HEK293 (cell line): ENCODE results near the gene MISP.
"Not testable (repeated sequence)": the region's sequence is repeated elsewhere in the genome, so short reads cannot be mapped to it uniquely, and the experiment has no call there.

Experiments used
- CTCF ChIA-PET: fragments of 350-600 bp; formaldehyde crosslinking; extraction: SDS; loops from one replicate; lab custom pipeline; 2021; ENCODE audit warnings: antibody characterized with exemption; lab: Yijun Ruan, JAX
- POLR2A ChIA-PET: fragments of 300-600 bp; formaldehyde crosslinking; extraction: SDS; loops from one replicate; lab custom pipeline; 2020; ENCODE audit warnings: antibody characterized with exemption, inconsistent platforms; lab: Yijun Ruan, JAX
- H3K27ac ChIP-seq: fragments of 200-500 bp; sonication (Bioruptor generic); 2 replicates; pipeline ENCODE4 v1.5.1; 2014; ENCODE audit warnings: low read depth, low read length, control low read depth, inconsistent platforms; ENCODE audit errors: extremely low read depth
- H3K36me3 ChIP-seq, 2 experiments: fragments of 200-500 bp in 1 of 2; sonication (Bioruptor generic) in 1 of 2; 1 replicate in 1 of 2; 2 replicates in 1 of 2; pipeline ENCODE4 v1.5.1; 2014 to 2017; ENCODE audit warnings: inconsistent platforms in 2 of 2, low read length in 2 of 2; ENCODE audit not compliant: control insufficient read depth in 2 of 2, insufficient read depth in 1 of 2
- H3K4me1 ChIP-seq: fragments of 200-500 bp; sonication (Bioruptor generic); 2 replicates; pipeline ENCODE4 v1.5.1; 2014; ENCODE audit warnings: mild to moderate bottlenecking, low read length, inconsistent platforms; ENCODE audit not compliant: control insufficient read depth, insufficient read depth
- H3K4me3 ChIP-seq: 2 replicates; pipeline ENCODE4 v1.5.1; 2011; ENCODE audit warnings: low read depth, mild to moderate bottlenecking, control low read depth, low read length, moderate library complexity
- H3K9me3 ChIP-seq: fragments of 200-500 bp; sonication (Bioruptor generic); 2 replicates; pipeline ENCODE4 v1.5.1; 2014; ENCODE audit warnings: low read depth, low read length, inconsistent platforms; ENCODE audit not compliant: control insufficient read depth, insufficient read depth
- GFI1B ChIP-seq: fragments of 450-650 bp; formaldehyde crosslinking; IDR thresholded peaks from 2 replicates; pipeline ENCODE4 v1.5.1; 2016; ENCODE audit warnings: missing biosample characterization, missing genetic modification characterization
- KLF9 ChIP-seq: fragments of 450-650 bp; formaldehyde crosslinking; IDR thresholded peaks from 2 replicates; pipeline ENCODE4 v1.5.1; 2016; ENCODE audit warnings: missing biosample characterization, missing genetic modification characterization, low read depth
- OVOL3 ChIP-seq: fragments of 450-650 bp; formaldehyde crosslinking; IDR thresholded peaks from 2 replicates; pipeline ENCODE4 v1.5.1; 2016; ENCODE audit warnings: missing biosample characterization, missing genetic modification characterization
- PRDM6 ChIP-seq: fragments of 450-650 bp; formaldehyde crosslinking; IDR thresholded peaks from 2 replicates; pipeline ENCODE4 v1.5.1; 2017; ENCODE audit warnings: missing biosample characterization, missing genetic modification characterization
- SALL2 ChIP-seq: fragments of 450-650 bp; formaldehyde crosslinking; IDR thresholded peaks from 2 replicates; pipeline ENCODE4 v1.5.0; 2017; ENCODE audit warnings: missing biosample characterization, mild to moderate bottlenecking, missing genetic modification characterization, borderline replicate concordance
- YY2 ChIP-seq: fragments of 450-650 bp; formaldehyde crosslinking; IDR thresholded peaks from 2 replicates; pipeline ENCODE4 v1.5.1; 2016; ENCODE audit warnings: missing biosample characterization, missing genetic modification characterization
- ZBTB20 ChIP-seq: fragments of 450-650 bp; formaldehyde crosslinking; IDR thresholded peaks from 2 replicates; pipeline ENCODE4 v1.5.1; 2016; ENCODE audit warnings: missing biosample characterization, missing genetic modification characterization
- ZBTB21 ChIP-seq: fragments of 450-650 bp; formaldehyde crosslinking; IDR thresholded peaks from 2 replicates; pipeline ENCODE4 v1.5.1; 2017; ENCODE audit warnings: missing biosample characterization, missing genetic modification characterization
- ZIC2 ChIP-seq: fragments of 450-650 bp; formaldehyde crosslinking; IDR thresholded peaks from 2 replicates; pipeline ENCODE4 v1.5.1; 2016; ENCODE audit warnings: missing biosample characterization, missing genetic modification characterization
- ZNF10 ChIP-seq: fragments of 450-650 bp; formaldehyde crosslinking; IDR thresholded peaks from 2 replicates; pipeline ENCODE4 v1.5.1; 2017; ENCODE audit warnings: missing biosample characterization, missing genetic modification characterization
- ZNF140 ChIP-seq: fragments of 450-650 bp; formaldehyde crosslinking; IDR thresholded peaks from 2 replicates; pipeline ENCODE4 v1.5.1; 2016; ENCODE audit warnings: missing biosample characterization, missing genetic modification characterization
- ZNF146 ChIP-seq: fragments of 450-650 bp; formaldehyde crosslinking; IDR thresholded peaks from 2 replicates; pipeline ENCODE4 v1.5.1; 2016; ENCODE audit warnings: missing biosample characterization, missing genetic modification characterization
- ZNF157 ChIP-seq: fragments of 450-650 bp; formaldehyde crosslinking; IDR thresholded peaks from 2 replicates; pipeline ENCODE4 v1.5.1; 2016; ENCODE audit warnings: missing biosample characterization, missing genetic modification characterization
- ZNF19 ChIP-seq: fragments of 450-650 bp; formaldehyde crosslinking; IDR thresholded peaks from 2 replicates; pipeline ENCODE4; 2016; ENCODE audit warnings: missing biosample characterization, missing genetic modification characterization, low read depth
- ZNF341 ChIP-seq: fragments of 450-650 bp; formaldehyde crosslinking; IDR thresholded peaks from 2 replicates; pipeline ENCODE4; 2016; ENCODE audit warnings: low read depth, missing biosample characterization, missing genetic modification characterization
- ZNF37A ChIP-seq: fragments of 450-650 bp; IDR thresholded peaks from 2 replicates; pipeline ENCODE4 v1.5.1; 2018; ENCODE audit warnings: missing biosample characterization, missing genetic modification characterization
- ZNF530 ChIP-seq: fragments of 450-650 bp; formaldehyde crosslinking; IDR thresholded peaks from 2 replicates; pipeline ENCODE4 v1.5.1; 2016; ENCODE audit warnings: low read depth, missing biosample characterization, missing genetic modification characterization
- ZNF560 ChIP-seq: fragments of 450-650 bp; formaldehyde crosslinking; IDR thresholded peaks from 2 replicates; pipeline ENCODE4 v1.5.1; 2017; ENCODE audit warnings: missing biosample characterization, missing genetic modification characterization, borderline replicate concordance
- ZNF561 ChIP-seq: fragments of 450-650 bp; IDR thresholded peaks from 2 replicates; pipeline ENCODE4 v1.5.1; 2018; ENCODE audit warnings: missing biosample characterization, missing genetic modification characterization, borderline replicate concordance
- ZNF621 ChIP-seq: fragments of 450-650 bp; formaldehyde crosslinking; IDR thresholded peaks from 2 replicates; pipeline ENCODE4 v1.5.1; 2017; ENCODE audit warnings: missing biosample characterization, missing genetic modification characterization
- ZNF692 ChIP-seq: fragments of 450-650 bp; formaldehyde crosslinking; IDR thresholded peaks from 2 replicates; pipeline ENCODE4 v1.5.1; 2016; ENCODE audit warnings: missing biosample characterization, missing genetic modification characterization
- ZSCAN23 ChIP-seq: fragments of 450-650 bp; formaldehyde crosslinking; IDR thresholded peaks from 2 replicates; pipeline ENCODE4 v1.5.1; 2016; ENCODE audit warnings: missing biosample characterization, missing genetic modification characterization

The MISP gene

DNA sequence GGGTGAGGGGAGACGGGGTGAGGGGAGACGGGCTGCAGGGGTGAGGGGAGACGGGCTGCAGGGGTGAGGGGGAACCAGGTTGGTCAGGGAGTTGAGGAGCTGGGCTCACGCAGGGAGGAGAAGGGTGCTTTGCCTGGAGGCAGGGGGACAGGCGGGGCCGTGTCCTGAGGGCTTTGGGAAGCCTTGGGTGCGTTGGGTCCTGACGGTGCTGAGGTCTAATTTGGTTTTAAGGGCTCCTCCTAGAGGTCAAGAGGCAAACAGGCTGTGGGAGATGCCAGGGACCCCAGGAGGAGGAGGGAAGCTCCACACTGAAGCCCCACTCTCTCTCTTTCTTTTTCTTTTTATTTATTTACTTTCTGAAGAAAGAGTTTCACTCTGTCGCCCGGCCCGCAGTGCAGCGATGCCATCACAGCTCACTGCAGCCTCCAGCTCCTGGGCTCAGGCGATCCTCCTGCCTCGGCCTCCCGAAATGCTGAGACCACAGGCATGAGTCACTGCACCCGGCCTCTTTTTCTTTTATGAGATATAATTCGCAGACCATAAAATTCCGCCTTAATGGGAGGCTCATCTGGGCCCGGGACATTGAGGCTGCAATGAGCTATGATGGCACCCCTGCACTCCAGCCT, 9.3 kb upstream of the MISP start:
- ChIA-PET POLR2A (interaction anchor here (0.5 to 0.8 kb wide), 4 partner anchors 11 to 329 kb away, joined by 3 to 5 read pairs (median 4); no protein-coding TSS in a partner anchor), CTCF (interaction anchor here (0.6 to 1.2 kb wide), 6 partner anchors 34 to 426 kb away, joined by 3 to 4 read pairs (median 3); no protein-coding TSS in a partner anchor)
- no peak overlapping the region for H3K4me3 ChIP-seq
- no peaks in the 10 kb centered on the region for H3K9me3 ChIP-seq
- H3K27ac ChIP-seq: no peak overlapping the region
- peaks cover 0 to 4% of the 10 kb centered on the region in 2 experiments; a peak in 1 of 3 replicates for H3K36me3 ChIP-seq
- TF ChIP-seq ZSCAN23 (tag by site-specific recombination): no peak
- no peak for TF ChIP-seq ZNF530
- no peak for TF ChIP-seq ZNF561 (tag by site-specific recombination)
- TF ChIP-seq ZNF19 (tag by site-specific recombination): no peak
- no peak for TF ChIP-seq ZBTB21 (tag by site-specific recombination)
- TF ChIP-seq ZNF621 (tag by site-specific recombination): no peak
- no peak for TF ChIP-seq YY2 (tag by site-specific recombination)
- no peak for TF ChIP-seq PRDM6 (tag by site-specific recombination)
- no peak for TF ChIP-seq ZNF37A (tag by site-specific recombination)
- no peak for TF ChIP-seq ZNF157 (tag by site-specific recombination)
- TF ChIP-seq ZNF140: no peak
- no peak for TF ChIP-seq ZNF692 (tag by site-specific recombination)
- TF ChIP-seq ZIC2 (tag by site-specific recombination): no peak
- no peak for TF ChIP-seq ZNF341
- no peaks in the 10 kb centered on the region for H3K4me1 ChIP-seq

DNA sequence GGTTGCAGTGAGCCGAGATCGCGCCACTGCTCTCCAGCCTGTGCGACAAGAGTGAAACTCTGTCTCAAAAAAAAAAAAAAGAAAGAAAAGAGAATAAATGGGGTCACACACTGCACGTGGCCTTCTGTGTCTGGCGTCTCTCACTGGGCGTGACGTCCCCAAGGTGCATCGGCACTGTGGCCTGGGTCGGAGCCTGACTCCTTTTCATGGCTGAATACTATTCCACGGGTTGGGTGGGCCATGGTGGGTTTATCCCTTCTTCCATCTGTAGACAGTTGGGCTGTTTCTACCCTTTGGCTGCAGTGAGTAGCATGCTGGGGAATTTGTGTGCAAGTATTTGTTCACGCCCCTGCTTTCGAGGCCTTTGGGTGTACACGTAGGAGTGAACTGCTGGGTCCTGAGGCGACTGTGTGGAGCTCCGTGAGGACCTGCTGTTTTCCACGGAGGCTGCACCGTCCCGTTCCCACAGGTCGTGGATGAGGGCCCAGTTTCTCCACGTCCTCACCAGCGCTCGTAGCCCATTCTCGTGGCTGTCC, 8.3 kb upstream of the MISP start:
- POLR2A ChIA-PET: interaction anchor here (0.5 kb wide), 1 partner anchor 20 kb away, joined by 3 read pairs; no protein-coding TSS in a partner anchor
- Histone ChIP-seq H3K36me3 (peaks cover 0 to 4% of the 10 kb centered on the region in 2 experiments; a peak in 1 of 3 replicates), H3K27ac (no peak overlapping the region), H3K4me3 (no peak overlapping the region), H3K9me3 (no peaks in the 10 kb centered on the region), H3K4me1 (no peaks in the 10 kb centered on the region)
- CTCF ChIA-PET: interaction anchor here (0.6 to 1.0 kb wide), 3 partner anchors 52 to 154 kb away, joined by 3 read pairs; no protein-coding TSS in a partner anchor
- TF ChIP-seq SALL2 (tag by site-specific recombination): no peak
- peak; percentile 91 for TF ChIP-seq ZNF146

DNA sequence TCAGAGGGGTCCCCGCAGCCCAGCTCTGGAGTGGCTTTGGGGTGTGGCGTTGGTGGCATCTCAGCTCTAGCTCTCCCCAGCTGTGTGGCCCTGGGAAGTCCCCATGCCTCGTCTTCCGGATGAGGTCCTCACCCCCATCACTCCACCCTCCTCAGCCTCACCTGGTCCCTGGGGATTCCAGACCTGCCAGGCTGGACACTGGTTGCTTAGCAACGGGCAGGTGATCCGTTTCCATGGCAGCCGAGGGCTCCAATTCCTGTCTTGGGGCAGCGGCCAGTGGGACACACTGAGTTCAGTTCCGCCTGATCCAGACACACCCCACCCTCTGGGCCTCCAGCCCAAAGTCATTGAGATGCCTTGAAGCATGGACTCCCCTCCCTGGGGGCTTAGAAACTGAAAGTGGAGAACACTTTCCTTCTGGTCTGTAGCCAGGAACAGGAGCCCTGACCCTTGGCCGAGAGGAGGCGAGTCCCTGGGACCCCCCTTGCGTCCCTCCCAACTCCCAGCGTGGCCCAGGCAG, 7.7 kb upstream of the MISP start:
- Histone ChIP-seq H3K9me3 (no peaks in the 10 kb centered on the region), H3K4me3 (no peak overlapping the region), H3K4me1 (no peaks in the 10 kb centered on the region), H3K27ac (no peak overlapping the region), H3K36me3 (peaks cover 0 to 4% of the 10 kb centered on the region in 2 experiments; a peak in 1 of 3 replicates)
- ChIA-PET POLR2A (no interaction called here), CTCF (no interaction called here)
- TF ChIP-seq KLF9 (no peak), OVOL3 (no peak), ZNF10 (no peak), ZBTB20 (tag by site-specific recombination) (no peak), GFI1B (no peak), ZNF560 (tag by site-specific recombination) (no peak)

- H3K4me3 ChIP-seq, H3K4me1 ChIP-seq, POLR2A ChIA-PET, H3K36me3 ChIP-seq, H3K9me3 ChIP-seq, H3K27ac ChIP-seq: not testable (repeated sequence)
- CTCF ChIA-PET: interaction anchor here (0.6 to 1.2 kb wide), 2 partner anchors 11 to 81 kb away, joined by 3 to 4 read pairs; no protein-coding TSS in a partner anchor
Measured at GRCh38 chr19:745138-745537, 5.8 kb upstream of the MISP start.
